H1 (cell line): ENCODE results near the gene CYTH1. TPM values are rescaled to one million over a fixed set of nuclear protein-coding genes. Genes with fewer than 3 reads are reported as not detected.

ENCODE experiments used
- CHD7 ChIP-seq: fragments of 300-600 bp; sonication (generic); IDR thresholded peaks from 2 replicates; pipeline ENCODE4 v1.7.1; 2012; ENCODE audit warnings: low read length, moderate library complexity, mild to moderate bottlenecking, inconsistent platforms; ENCODE audit not compliant: insufficient replicate concordance
- EP300 ChIP-seq, 2 experiments: IDR thresholded peaks; 1 replicate in 1 of 2; 2 replicates in 1 of 2; pipeline ENCODE4 v1.6.1; 2011 to 2012; ENCODE audit warnings: low read depth in 2 of 2, low read length in 2 of 2, mild to moderate bottlenecking in 2 of 2, borderline replicate concordance in 1 of 2, inconsistent platforms in 1 of 2, moderate library complexity in 1 of 2
- SP4 ChIP-seq: IDR thresholded peaks from 2 replicates; pipeline ENCODE4 v1.6.1; 2012; ENCODE audit warnings: low read length, inconsistent platforms
- polyA plus RNA-seq, 7 experiments: library from polyadenylated mRNA; depleted of rRNA in 3 of 7; stranded (reverse) in 5 of 7; unstranded in 2 of 7; fragments of >200 nt in 5 of 7; fragments of 200-250 nt in 2 of 7; gene quantifications; 1 replicate in 5 of 7; 2 replicates in 1 of 7; 4 replicates in 1 of 7; pipeline versions ENCODE4 v1.2.1 to v1.2.3, GENCODE V29; 2011 to 2013; ENCODE audit warnings: missing spikeins in 2 of 7, mixed read lengths in 2 of 7
- total RNA-seq: library from RNA; stranded (reverse); fragmentation: NEBNext Ultra II Directional; extraction: Animal tissue kit (Norgen Biotek cat#: 25700); gene quantifications from 2 replicates; pipeline ENCODE4 v1.2.1, GENCODE V29; 2021

Gene CYTH1
- total and polyA plus RNA-seq, 2 of the 8 experiments (the other 6 are each of a cell fraction or from before 2014, with no cell fraction given): 12.8 to 14.8 TPM

GRCh38 chr17:78766225-78766624 lies 15.8 kb downstream of the CYTH1 start (continued):
- TF ChIP-seq CHD7 (no peak), SP4 (no peak), EP300 (IDR thresholded peaks at IDR 0.05; ENCODE audit: borderline replicate concordance in 1 of 2, low read depth in 2 of 2, low read length in 2 of 2) (no peak)
- TF ChIP-seq, all 59 proteins: peak for 0
